Raji (cell line): Measurements from ENCODE around the gene ZNF780B.

Experiments used
- POLR2A ChIP-seq: IDR thresholded peaks from 2 replicates; pipeline ENCODE4 v1.6.1; 2011; ENCODE audit warnings: low read depth, low read length, control low read depth; ENCODE audit not compliant: insufficient read depth

The ZNF780B gene

GRCh38 chr19:39996811-39997637 lies 59.0 kb downstream of the ZNF780B start, which contains the start of gene ZNF546:
Gene ZNF546, plus strand, starts transcription at chr19:39997060. Its CDS starts 1,267 bp downstream, at chr19:39998327.
- peak; percentile 98 for TF ChIP-seq POLR2A

GRCh38 chr19:39996218-39996810 lies 59.7 kb downstream of the ZNF780B start:
- no peak for TF ChIP-seq POLR2A

- TF ChIP-seq POLR2A, result no peak
These were observed 60.2 kb downstream of the ZNF780B start for GRCh38 chr19:39995794-39996193.

GRCh38 chr19:39994361-39994760 lies 61.7 kb downstream of the ZNF780B start:
- TF ChIP-seq POLR2A, result no peak

GRCh38 chr19:39993605-39994004 lies 62.4 kb downstream of the ZNF780B start:
- no peak for TF ChIP-seq POLR2A

GRCh38 chr19:39987596-39987995 lies 68.4 kb downstream of the ZNF780B start:
- no peak for TF ChIP-seq POLR2A

- TF ChIP-seq POLR2A, result no peak
These were observed 68.9 kb downstream of the ZNF780B start for GRCh38 chr19:39987167-39987566.

GRCh38 chr19:39986643-39987042 lies 69.4 kb downstream of the ZNF780B start:
- no peak for TF ChIP-seq POLR2A

- no peak for TF ChIP-seq POLR2A
These were observed 72.2 kb downstream of the ZNF780B start for GRCh38 chr19:39983695-39984300.

GRCh38 chr19:39982883-39983282 lies 73.1 kb downstream of the ZNF780B start:
- TF ChIP-seq POLR2A, result no peak
